ENCODE measurements around the gene TRIM16.
"Not testable (repeated sequence)": the region's sequence is repeated elsewhere in the genome, so short reads cannot be mapped to it uniquely, and the experiment has no call there.

TRIM16 gene

GRCh38 chr17:15659236-15659635 is 24.9 kb downstream of the TRIM16 start:
- in situ Hi-C loops (cut with MboI; ENCODE audit: low sequenced_read_pairs) = no loop called here

GRCh38 chr17:15658296-15658695 is 25.8 kb downstream of the TRIM16 start:
- in situ Hi-C loops (cut with MboI; ENCODE audit: low sequenced_read_pairs) = no loop called here

- in situ Hi-C loops (cut with MboI; ENCODE audit: low sequenced_read_pairs) = no loop called here
Measured at GRCh38 chr17:15657868-15658267, 26.2 kb downstream of the TRIM16 start.

- in situ Hi-C loops (cut with MboI; ENCODE audit: low sequenced_read_pairs) = no loop called here
Measured at GRCh38 chr17:15654886-15655561, 29.1 kb downstream of the TRIM16 start.

GRCh38 chr17:15654401-15654800 is 29.7 kb downstream of the TRIM16 start:
- in situ Hi-C loops (cut with MboI; ENCODE audit: low sequenced_read_pairs) = not testable (repeated sequence)

GRCh38 chr17:15652960-15653359 is 31.2 kb downstream of the TRIM16 start:
- in situ Hi-C loops (cut with MboI; ENCODE audit: low sequenced_read_pairs) = no loop called here

- in situ Hi-C loops (cut with MboI; ENCODE audit: low sequenced_read_pairs) = no loop called here
Measured at GRCh38 chr17:15651583-15652110, 32.5 kb downstream of the TRIM16 start.

- in situ Hi-C loops (cut with MboI; ENCODE audit: low sequenced_read_pairs) = no loop called here
Measured at GRCh38 chr17:15650741-15651582, 33.1 kb downstream of the TRIM16 start.

- in situ Hi-C loops (cut with MboI; ENCODE audit: low sequenced_read_pairs) = no loop called here
Measured at GRCh38 chr17:15649861-15650421, 34.2 kb downstream of the TRIM16 start.

GRCh38 chr17:15648386-15648785 is 35.7 kb downstream of the TRIM16 start:
- in situ Hi-C loops (cut with MboI; ENCODE audit: low sequenced_read_pairs) = no loop called here

- in situ Hi-C loops (cut with MboI; ENCODE audit: low sequenced_read_pairs) = not testable (repeated sequence)
Measured at GRCh38 chr17:15645942-15646312, 38.2 kb downstream of the TRIM16 start.

GRCh38 chr17:15645099-15645941 is 38.8 kb downstream of the TRIM16 start:
- in situ Hi-C loops (cut with MboI; ENCODE audit: low sequenced_read_pairs) = not testable (repeated sequence)

- in situ Hi-C loops (cut with MboI; ENCODE audit: low sequenced_read_pairs) = not testable (repeated sequence)
Measured at GRCh38 chr17:15642505-15643251, 41.4 kb downstream of the TRIM16 start.

- in situ Hi-C loops (cut with MboI; ENCODE audit: low sequenced_read_pairs) = not testable (repeated sequence)
Measured at GRCh38 chr17:15642014-15642413, 42.1 kb downstream of the TRIM16 start.

- in situ Hi-C loops (cut with MboI; ENCODE audit: low sequenced_read_pairs) = not testable (repeated sequence)
Measured at GRCh38 chr17:15630930-15631453, 53.1 kb downstream of the TRIM16 start.

- in situ Hi-C loops (cut with MboI; ENCODE audit: low sequenced_read_pairs) = not testable (repeated sequence)
Measured at GRCh38 chr17:15629991-15630390, 54.1 kb downstream of the TRIM16 start.

GRCh38 chr17:15623661-15624209 is 60.4 kb downstream of the TRIM16 start:
- in situ Hi-C loops (cut with MboI; ENCODE audit: low sequenced_read_pairs) = not testable (repeated sequence)

GRCh38 chr17:15623255-15623654 is 60.9 kb downstream of the TRIM16 start:
- in situ Hi-C loops (cut with MboI; ENCODE audit: low sequenced_read_pairs) = not testable (repeated sequence)

GRCh38 chr17:15622124-15622523 is 62.0 kb downstream of the TRIM16 start:
- in situ Hi-C loops (cut with MboI; ENCODE audit: low sequenced_read_pairs) = not testable (repeated sequence)
